ENCODE data around the gene DCDC2C. TPM values are rescaled to one million over a fixed set of nuclear protein-coding genes. Genes with fewer than 3 reads are reported as not detected.

DCDC2C gene
- total RNA-seq, 1 experiment from 2014 or later = not detected

GRCh38 chr2:3766824-3767223, 63.4 kb downstream of the DCDC2C start:
- no peaks in the 10 kb centered on the region for H3K4me1 ChIP-seq (ENCODE audit: insufficient read depth, low read length)
- no peak overlapping the region for H3K4me2 ChIP-seq (ENCODE audit: low read length)
- no peaks in the 10 kb centered on the region for H3F3A ChIP-seq (ENCODE audit: low read length, unreplicated experiment)
- no peaks in the 10 kb centered on the region for H3K36me3 ChIP-seq (ENCODE audit: low read depth, low read length)
- CTCF ChIA-PET = no interaction called here
- no peak overlapping the region for H3K27ac ChIP-seq (ENCODE audit: low read length)
- H2AFZ ChIP-seq (ENCODE audit: low read length) = no peak overlapping the region
- no peaks in the 10 kb centered on the region for H4K20me1 ChIP-seq (ENCODE audit: low read length)
- intact Hi-C loops (cut with micrococcal nuclease) = no loop called here
- TF ChIP-seq EZH2phosphoT487 (IDR thresholded peaks at IDR 0.05; ENCODE audit: borderline replicate concordance, low read length) (no peak), EZH2 (IDR thresholded peaks at IDR 0.05; ENCODE audit: low read length, unreplicated experiment) (no peak)
- TF ChIP-seq, protein P1, sequence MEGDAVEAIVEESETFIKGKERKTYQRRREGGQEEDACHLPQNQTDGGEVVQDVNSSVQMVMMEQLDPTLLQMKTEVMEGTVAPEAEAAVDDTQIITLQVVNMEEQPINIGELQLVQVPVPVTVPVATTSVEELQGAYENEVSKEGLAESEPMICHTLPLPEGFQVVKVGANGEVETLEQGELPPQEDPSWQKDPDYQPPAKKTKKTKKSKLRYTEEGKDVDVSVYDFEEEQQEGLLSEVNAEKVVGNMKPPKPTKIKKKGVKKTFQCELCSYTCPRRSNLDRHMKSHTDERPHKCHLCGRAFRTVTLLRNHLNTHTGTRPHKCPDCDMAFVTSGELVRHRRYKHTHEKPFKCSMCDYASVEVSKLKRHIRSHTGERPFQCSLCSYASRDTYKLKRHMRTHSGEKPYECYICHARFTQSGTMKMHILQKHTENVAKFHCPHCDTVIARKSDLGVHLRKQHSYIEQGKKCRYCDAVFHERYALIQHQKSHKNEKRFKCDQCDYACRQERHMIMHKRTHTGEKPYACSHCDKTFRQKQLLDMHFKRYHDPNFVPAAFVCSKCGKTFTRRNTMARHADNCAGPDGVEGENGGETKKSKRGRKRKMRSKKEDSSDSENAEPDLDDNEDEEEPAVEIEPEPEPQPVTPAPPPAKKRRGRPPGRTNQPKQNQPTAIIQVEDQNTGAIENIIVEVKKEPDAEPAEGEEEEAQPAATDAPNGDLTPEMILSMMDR (conservative IDR thresholded peaks at IDR 0.05; ENCODE audit: low read depth, low read length) = no peak
- no peak overlapping the region for H3K4me3 ChIP-seq (ENCODE audit: low read length)
- POLR2A ChIA-PET (ENCODE audit: unreplicated experiment) = no interaction called here
- no peaks in the 10 kb centered on the region for H3K79me2 ChIP-seq (ENCODE audit: low read length)
- H3K9me3 ChIP-seq (ENCODE audit: low read length) = no peaks in the 10 kb centered on the region; the same call in 1 of the 2 replicates
- H3K9me2 ChIP-seq (replicated peaks; ENCODE audit: low read length) = no peaks in the 10 kb centered on the region
- peaks cover 81% of the 10 kb centered on the region for H3K27me3 ChIP-seq (ENCODE audit: low read length)
- ATAC-seq (no peak), DNase-seq (no peak)
- BruUV-seq (replicated peaks) = no TSS peak
- H3K9ac ChIP-seq (ENCODE audit: low read length) = no peak overlapping the region

DNA sequence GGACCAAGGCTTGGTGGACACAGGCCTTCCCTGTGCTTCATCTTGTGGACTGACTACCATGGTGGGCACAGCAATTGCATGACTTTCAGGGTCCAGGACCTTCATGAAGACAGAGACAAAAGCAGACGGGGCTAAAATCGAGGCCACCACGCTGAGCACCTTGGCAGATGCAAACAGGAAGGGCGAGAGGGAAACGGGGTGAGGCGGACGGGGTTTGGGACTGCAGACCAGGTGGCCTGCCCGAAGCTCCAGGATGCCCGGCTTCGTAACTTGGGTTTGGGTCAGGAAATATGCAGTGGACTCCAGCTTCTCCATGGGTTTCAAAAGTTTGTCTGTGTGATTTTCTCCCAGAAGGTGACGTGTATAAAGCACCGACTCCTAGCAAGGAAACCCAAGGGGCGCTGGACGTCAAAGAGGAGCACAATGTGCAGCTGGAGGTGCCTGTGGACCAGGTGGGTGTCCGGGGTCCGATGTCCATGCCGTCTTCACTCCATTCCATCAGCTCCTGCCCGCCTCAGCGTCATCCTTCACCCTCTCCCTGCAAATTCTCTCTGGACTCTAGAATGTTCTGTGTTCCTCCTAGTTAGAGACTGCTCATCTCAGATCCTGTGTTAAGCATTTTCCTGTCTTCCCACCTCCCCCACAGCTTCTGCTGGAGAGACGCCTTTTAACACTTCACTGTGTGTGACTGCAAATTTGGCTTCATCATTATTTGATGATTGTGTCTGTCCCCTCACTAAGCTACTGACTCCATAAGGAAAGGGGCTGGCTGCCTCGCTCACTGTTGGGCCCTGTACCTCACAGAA, 65.8 kb downstream of the DCDC2C start:
- Histone ChIP-seq H2AFZ (ENCODE audit: low read length) (no peak overlapping the region), H3K36me3 (ENCODE audit: low read depth, low read length) (no peaks in the 10 kb centered on the region), H3F3A (ENCODE audit: low read length, unreplicated experiment) (no peaks in the 10 kb centered on the region), H3K9me3 (ENCODE audit: low read length) (no peaks in the 10 kb centered on the region; the same call in 1 of the 2 replicates), H4K20me1 (ENCODE audit: low read length) (no peaks in the 10 kb centered on the region), H3K79me2 (ENCODE audit: low read length) (no peaks in the 10 kb centered on the region), H3K9ac (ENCODE audit: low read length) (no peak overlapping the region), H3K4me3 (ENCODE audit: low read length) (no peak overlapping the region), H3K27ac (ENCODE audit: low read length) (no peak overlapping the region), H3K9me2 (replicated peaks; ENCODE audit: low read length) (no peaks in the 10 kb centered on the region), H3K4me1 (ENCODE audit: insufficient read depth, low read length) (no peaks in the 10 kb centered on the region), H3K4me2 (ENCODE audit: low read length) (no peak overlapping the region), H3K27me3 (ENCODE audit: low read length) (peaks cover 97% of the 10 kb centered on the region)
- TF ChIP-seq EZH2phosphoT487 (IDR thresholded peaks at IDR 0.05; ENCODE audit: borderline replicate concordance, low read length) = no peak
- TF ChIP-seq, protein P1 (conservative IDR thresholded peaks at IDR 0.05; ENCODE audit: low read depth, low read length) = no peak
- no peak for TF ChIP-seq EZH2 (IDR thresholded peaks at IDR 0.05; ENCODE audit: low read length, unreplicated experiment)
- ChIA-PET CTCF (no interaction called here), POLR2A (ENCODE audit: unreplicated experiment) (no interaction called here)
- intact Hi-C loops (cut with micrococcal nuclease) = no loop called here
- no TSS peak for BruUV-seq (replicated peaks)
- ATAC-seq (no peak), DNase-seq (no peak)

GRCh38 chr2:3769766-3770165, 66.4 kb downstream of the DCDC2C start:
- BruUV-seq (replicated peaks) = no TSS peak
- ATAC-seq = no peak

More at GRCh38 chr2:3769766-3770165, 66.4 kb downstream of the DCDC2C start:
- H3K4me2 ChIP-seq (ENCODE audit: low read length) = no peak overlapping the region
- peaks cover 94% of the 10 kb centered on the region for H3K27me3 ChIP-seq (ENCODE audit: low read length)
- DNase-seq = no peak
- no peak overlapping the region for H3K9ac ChIP-seq (ENCODE audit: low read length)
- intact Hi-C loops (cut with micrococcal nuclease) = no loop called here
- ChIA-PET CTCF (no interaction called here), POLR2A (ENCODE audit: unreplicated experiment) (no interaction called here)
- no peaks in the 10 kb centered on the region for H3K4me1 ChIP-seq (ENCODE audit: insufficient read depth, low read length)
- no peak overlapping the region for H2AFZ ChIP-seq (ENCODE audit: low read length)
- TF ChIP-seq, protein P1 (conservative IDR thresholded peaks at IDR 0.05; ENCODE audit: low read depth, low read length) = no peak
- no peak for TF ChIP-seq EZH2phosphoT487 (IDR thresholded peaks at IDR 0.05; ENCODE audit: borderline replicate concordance, low read length)
- TF ChIP-seq EZH2 (IDR thresholded peaks at IDR 0.05; ENCODE audit: low read length, unreplicated experiment) = no peak
- no peaks in the 10 kb centered on the region; the same call in 1 of the 2 replicates for H3K9me3 ChIP-seq (ENCODE audit: low read length)
- H4K20me1 ChIP-seq (ENCODE audit: low read length) = no peaks in the 10 kb centered on the region
- H3K79me2 ChIP-seq (ENCODE audit: low read length) = no peaks in the 10 kb centered on the region
- no peak overlapping the region for H3K4me3 ChIP-seq (ENCODE audit: low read length)
- no peaks in the 10 kb centered on the region for H3K9me2 ChIP-seq (replicated peaks; ENCODE audit: low read length)
- no peaks in the 10 kb centered on the region for H3K36me3 ChIP-seq (ENCODE audit: low read depth, low read length)
- H3K27ac ChIP-seq (ENCODE audit: low read length) = no peak overlapping the region
- no peaks in the 10 kb centered on the region for H3F3A ChIP-seq (ENCODE audit: low read length, unreplicated experiment)
